Measurements from ENCODE around the gene CNDP2. TPM values are rescaled to one million over a fixed set of nuclear protein-coding genes. Genes with fewer than 3 reads are reported as not detected.

Gene CNDP2
- total and polyA plus RNA-seq, 2 of the 13 experiments (the other 11 are each of a cell fraction or from before 2014, with no cell fraction given), result 64.7 to 80.8 TPM

GRCh38 chr18:74541703-74542555, 45.8 kb downstream of the CNDP2 start (continued):
- TF ChIP-seq, protein P1, sequence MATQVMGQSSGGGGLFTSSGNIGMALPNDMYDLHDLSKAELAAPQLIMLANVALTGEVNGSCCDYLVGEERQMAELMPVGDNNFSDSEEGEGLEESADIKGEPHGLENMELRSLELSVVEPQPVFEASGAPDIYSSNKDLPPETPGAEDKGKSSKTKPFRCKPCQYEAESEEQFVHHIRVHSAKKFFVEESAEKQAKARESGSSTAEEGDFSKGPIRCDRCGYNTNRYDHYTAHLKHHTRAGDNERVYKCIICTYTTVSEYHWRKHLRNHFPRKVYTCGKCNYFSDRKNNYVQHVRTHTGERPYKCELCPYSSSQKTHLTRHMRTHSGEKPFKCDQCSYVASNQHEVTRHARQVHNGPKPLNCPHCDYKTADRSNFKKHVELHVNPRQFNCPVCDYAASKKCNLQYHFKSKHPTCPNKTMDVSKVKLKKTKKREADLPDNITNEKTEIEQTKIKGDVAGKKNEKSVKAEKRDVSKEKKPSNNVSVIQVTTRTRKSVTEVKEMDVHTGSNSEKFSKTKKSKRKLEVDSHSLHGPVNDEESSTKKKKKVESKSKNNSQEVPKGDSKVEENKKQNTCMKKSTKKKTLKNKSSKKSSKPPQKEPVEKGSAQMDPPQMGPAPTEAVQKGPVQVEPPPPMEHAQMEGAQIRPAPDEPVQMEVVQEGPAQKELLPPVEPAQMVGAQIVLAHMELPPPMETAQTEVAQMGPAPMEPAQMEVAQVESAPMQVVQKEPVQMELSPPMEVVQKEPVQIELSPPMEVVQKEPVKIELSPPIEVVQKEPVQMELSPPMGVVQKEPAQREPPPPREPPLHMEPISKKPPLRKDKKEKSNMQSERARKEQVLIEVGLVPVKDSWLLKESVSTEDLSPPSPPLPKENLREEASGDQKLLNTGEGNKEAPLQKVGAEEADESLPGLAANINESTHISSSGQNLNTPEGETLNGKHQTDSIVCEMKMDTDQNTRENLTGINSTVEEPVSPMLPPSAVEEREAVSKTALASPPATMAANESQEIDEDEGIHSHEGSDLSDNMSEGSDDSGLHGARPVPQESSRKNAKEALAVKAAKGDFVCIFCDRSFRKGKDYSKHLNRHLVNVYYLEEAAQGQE (IDR thresholded peaks at IDR 0.05; ENCODE audit: borderline replicate concordance in 1 of 2, low read depth in 1 of 2, low read length in 2 of 2), result peak in 1 of 2 experiments; percentile 66; a peak in 2 of 4 replicates
- 0 out of 2 replicates have a peak, but pooled peaks have one; percentile 13 for TF ChIP-seq ZNF776 (CRISPR knock-in tag; IDR thresholded peaks at IDR 0.05)
- no peak for TF ChIP-seq HES4 (CRISPR knock-in tag; IDR thresholded peaks at IDR 0.05; ENCODE audit: borderline replicate concordance)
- TF ChIP-seq KLF6 (CRISPR knock-in tag; IDR thresholded peaks at IDR 0.05), result peak; percentile 83; the same call in 1 of the 2 replicates
- TF ChIP-seq, protein P2, sequence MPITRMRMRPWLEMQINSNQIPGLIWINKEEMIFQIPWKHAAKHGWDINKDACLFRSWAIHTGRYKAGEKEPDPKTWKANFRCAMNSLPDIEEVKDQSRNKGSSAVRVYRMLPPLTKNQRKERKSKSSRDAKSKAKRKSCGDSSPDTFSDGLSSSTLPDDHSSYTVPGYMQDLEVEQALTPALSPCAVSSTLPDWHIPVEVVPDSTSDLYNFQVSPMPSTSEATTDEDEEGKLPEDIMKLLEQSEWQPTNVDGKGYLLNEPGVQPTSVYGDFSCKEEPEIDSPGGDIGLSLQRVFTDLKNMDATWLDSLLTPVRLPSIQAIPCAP (CRISPR knock-in tag; IDR thresholded peaks at IDR 0.05; ENCODE audit: low read depth), result no peak
- TF ChIP-seq RBAK (CRISPR knock-in tag; IDR thresholded peaks at IDR 0.05), result peak; percentile 80
- 0 out of 2 replicates have a peak, but pooled peaks have one; percentile 32 for TF ChIP-seq ZNF749 (CRISPR knock-in tag; IDR thresholded peaks at IDR 0.05; ENCODE audit: borderline replicate concordance)
- TF ChIP-seq ZNF883 (CRISPR knock-in tag; IDR thresholded peaks at IDR 0.05; ENCODE audit: not compliant biosample characterization), result no peak
- no peak; the same call in 1 of the 2 replicates for TF ChIP-seq SNAI1 (CRISPR knock-in tag; IDR thresholded peaks at IDR 0.05; ENCODE audit: borderline replicate concordance)
- 0 out of 2 replicates have a peak, but pooled peaks have one; percentile 61 for TF ChIP-seq TFE3 (CRISPR knock-in tag; IDR thresholded peaks at IDR 0.05)
- peak; percentile 70 for TF ChIP-seq GABPB1 (CRISPR knock-in tag; IDR thresholded peaks at IDR 0.05)
- peak; percentile 87 for TF ChIP-seq ZNF747 (CRISPR knock-in tag; IDR thresholded peaks at IDR 0.05; ENCODE audit: borderline replicate concordance)
- TF ChIP-seq ZNF160 (CRISPR knock-in tag; IDR thresholded peaks at IDR 0.05), result peak; percentile 74; the same call in 1 of the 2 replicates
- no peak for TF ChIP-seq HMGA1 (CRISPR knock-in tag; conservative IDR thresholded peaks at IDR 0.05)
- TF ChIP-seq, protein P3, sequence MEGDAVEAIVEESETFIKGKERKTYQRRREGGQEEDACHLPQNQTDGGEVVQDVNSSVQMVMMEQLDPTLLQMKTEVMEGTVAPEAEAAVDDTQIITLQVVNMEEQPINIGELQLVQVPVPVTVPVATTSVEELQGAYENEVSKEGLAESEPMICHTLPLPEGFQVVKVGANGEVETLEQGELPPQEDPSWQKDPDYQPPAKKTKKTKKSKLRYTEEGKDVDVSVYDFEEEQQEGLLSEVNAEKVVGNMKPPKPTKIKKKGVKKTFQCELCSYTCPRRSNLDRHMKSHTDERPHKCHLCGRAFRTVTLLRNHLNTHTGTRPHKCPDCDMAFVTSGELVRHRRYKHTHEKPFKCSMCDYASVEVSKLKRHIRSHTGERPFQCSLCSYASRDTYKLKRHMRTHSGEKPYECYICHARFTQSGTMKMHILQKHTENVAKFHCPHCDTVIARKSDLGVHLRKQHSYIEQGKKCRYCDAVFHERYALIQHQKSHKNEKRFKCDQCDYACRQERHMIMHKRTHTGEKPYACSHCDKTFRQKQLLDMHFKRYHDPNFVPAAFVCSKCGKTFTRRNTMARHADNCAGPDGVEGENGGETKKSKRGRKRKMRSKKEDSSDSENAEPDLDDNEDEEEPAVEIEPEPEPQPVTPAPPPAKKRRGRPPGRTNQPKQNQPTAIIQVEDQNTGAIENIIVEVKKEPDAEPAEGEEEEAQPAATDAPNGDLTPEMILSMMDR (CRISPR knock-in tag; IDR thresholded peaks at IDR 0.05), result no peak
- TF ChIP-seq ZSCAN25 (CRISPR knock-in tag; IDR thresholded peaks at IDR 0.05), result peak; percentile 59; the same call in 1 of the 2 replicates
- TF ChIP-seq, protein P4, sequence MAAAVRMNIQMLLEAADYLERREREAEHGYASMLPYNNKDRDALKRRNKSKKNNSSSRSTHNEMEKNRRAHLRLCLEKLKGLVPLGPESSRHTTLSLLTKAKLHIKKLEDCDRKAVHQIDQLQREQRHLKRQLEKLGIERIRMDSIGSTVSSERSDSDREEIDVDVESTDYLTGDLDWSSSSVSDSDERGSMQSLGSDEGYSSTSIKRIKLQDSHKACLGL (CRISPR knock-in tag; IDR thresholded peaks at IDR 0.05), result peak; percentile 43; the same call in 1 of the 2 replicates
- TF ChIP-seq, protein P5, sequence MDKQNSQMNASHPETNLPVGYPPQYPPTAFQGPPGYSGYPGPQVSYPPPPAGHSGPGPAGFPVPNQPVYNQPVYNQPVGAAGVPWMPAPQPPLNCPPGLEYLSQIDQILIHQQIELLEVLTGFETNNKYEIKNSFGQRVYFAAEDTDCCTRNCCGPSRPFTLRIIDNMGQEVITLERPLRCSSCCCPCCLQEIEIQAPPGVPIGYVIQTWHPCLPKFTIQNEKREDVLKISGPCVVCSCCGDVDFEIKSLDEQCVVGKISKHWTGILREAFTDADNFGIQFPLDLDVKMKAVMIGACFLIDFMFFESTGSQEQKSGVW (CRISPR knock-in tag; IDR thresholded peaks at IDR 0.05; ENCODE audit: borderline replicate concordance), result no peak

Measured in HepG2 (cell line).